Ovary (tissue), 3 donors: ENCODE data around the gene RIMS1.

ENCODE experiments used
- POLR2A ChIP-seq: fragments of 450-650 bp; IDR thresholded peaks from one replicate; pipeline ENCODE4 v1.6.1; 2017; ENCODE audit warnings: antibody characterized with exemption, mild to moderate bottlenecking, moderate library complexity
- TF ChIP-seq, protein P1 (sequence below), 3 donors: fragments of 450-650 bp in 2 of 3; fragments of 200-600 bp in 1 of 3; IDR thresholded peaks; one replicate each; pipeline versions ENCODE4 v1.5.1 to v1.8.0; 2016 to 2022; ENCODE audit warnings: antibody characterized with exemption in 3 of 3, mild to moderate bottlenecking in 1 of 3
- donor health status: DM: no; HTN: no; CAD: no.

DNA sequence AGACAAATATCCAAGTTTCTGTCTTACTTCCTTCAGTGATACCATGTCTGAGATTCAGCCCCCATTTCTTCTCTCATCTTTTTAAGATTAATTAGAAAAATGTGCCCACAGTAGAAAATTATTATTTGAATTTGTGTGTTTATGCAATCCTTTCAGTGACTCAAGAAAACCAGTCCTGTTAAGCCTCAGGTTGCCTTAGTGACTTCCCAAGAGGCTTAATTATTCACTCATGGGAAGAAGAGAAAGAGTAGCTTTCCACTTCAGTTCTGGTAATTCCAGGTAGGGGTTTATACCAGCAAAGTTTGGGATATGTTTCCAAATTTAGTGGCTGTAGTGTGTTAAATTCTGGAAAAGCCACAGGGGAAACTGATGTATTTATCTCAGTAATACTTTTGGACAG, 149.1 kb downstream of the RIMS1 start:
- TF ChIP-seq, protein P1, sequence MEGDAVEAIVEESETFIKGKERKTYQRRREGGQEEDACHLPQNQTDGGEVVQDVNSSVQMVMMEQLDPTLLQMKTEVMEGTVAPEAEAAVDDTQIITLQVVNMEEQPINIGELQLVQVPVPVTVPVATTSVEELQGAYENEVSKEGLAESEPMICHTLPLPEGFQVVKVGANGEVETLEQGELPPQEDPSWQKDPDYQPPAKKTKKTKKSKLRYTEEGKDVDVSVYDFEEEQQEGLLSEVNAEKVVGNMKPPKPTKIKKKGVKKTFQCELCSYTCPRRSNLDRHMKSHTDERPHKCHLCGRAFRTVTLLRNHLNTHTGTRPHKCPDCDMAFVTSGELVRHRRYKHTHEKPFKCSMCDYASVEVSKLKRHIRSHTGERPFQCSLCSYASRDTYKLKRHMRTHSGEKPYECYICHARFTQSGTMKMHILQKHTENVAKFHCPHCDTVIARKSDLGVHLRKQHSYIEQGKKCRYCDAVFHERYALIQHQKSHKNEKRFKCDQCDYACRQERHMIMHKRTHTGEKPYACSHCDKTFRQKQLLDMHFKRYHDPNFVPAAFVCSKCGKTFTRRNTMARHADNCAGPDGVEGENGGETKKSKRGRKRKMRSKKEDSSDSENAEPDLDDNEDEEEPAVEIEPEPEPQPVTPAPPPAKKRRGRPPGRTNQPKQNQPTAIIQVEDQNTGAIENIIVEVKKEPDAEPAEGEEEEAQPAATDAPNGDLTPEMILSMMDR (IDR thresholded peaks at IDR 0.05): no peak
- no peak for TF ChIP-seq POLR2A
